Right lobe of liver (tissue), 6 donors: ENCODE data around the gene PDIA5. TPM values are rescaled to one million over a fixed set of nuclear protein-coding genes. Genes with fewer than 3 reads are reported as not detected.
A peak's percentile ranks its signal among the peaks of the same experiment; 100 is the strongest.
"Not testable (repeated sequence)": the region's sequence is repeated elsewhere in the genome, so short reads cannot be mapped to it uniquely, and the experiment has no call there.

Experiments
- ATAC-seq, 4 donors: fragments of 200-7000 bp; cut with Tn5 transposase; one replicate each; pipeline ENCODE4 v1.9.1; 2020; ENCODE audit warnings: mild to moderate bottlenecking in 4 of 4, moderate library complexity in 4 of 4
- DNase-seq, 3 donors: peaks; one replicate each; pipeline ENCODE4 v3.0.0-alpha.2; 2020
- H3K27ac ChIP-seq, 3 donors: fragments of 200-600 bp; one replicate each; pipeline ENCODE4 v1.8.0; 2022
- H3K27me3 ChIP-seq, 2 donors: fragments of 200-600 bp; one replicate each; pipeline ENCODE4 v1.8.0; 2022
- H3K36me3 ChIP-seq, 4 donors: fragments of 200-600 bp; sonication (generic) in 1 of 4; one replicate each; pipeline versions ENCODE4 v1.5.1 to v1.8.0; 2017 to 2022; ENCODE audit warnings: control low read depth in 1 of 4
- H3K4me1 ChIP-seq, 4 donors: fragments of 200-600 bp; sonication (generic) in 1 of 4; one replicate each; pipeline versions ENCODE4 v1.5.1 to v1.8.0; 2017 to 2022; ENCODE audit warnings: control low read depth in 1 of 4
- H3K4me3 ChIP-seq, 3 donors: fragments of 200-600 bp; one replicate each; pipeline ENCODE4 v1.8.0; 2022
- H3K9me3 ChIP-seq, 4 donors: fragments of 200-600 bp; sonication (generic) in 1 of 4; one replicate each; pipeline versions ENCODE4 v1.5.1 to v1.8.0; 2017 to 2022; ENCODE audit warnings: control low read depth in 1 of 4
- CTCF ChIP-seq, 4 donors: fragments of 200-600 bp in 3 of 4; fragments of 450-650 bp in 1 of 4; IDR thresholded peaks; one replicate each; pipeline versions ENCODE4 v1.5.1 to v1.8.0; 2016 to 2022; ENCODE audit warnings: antibody characterized with exemption in 4 of 4, mild to moderate bottlenecking in 2 of 4
- POLR2A ChIP-seq: fragments of 450-650 bp; IDR thresholded peaks from one replicate; pipeline ENCODE4 v1.6.1; 2017; ENCODE audit warnings: antibody characterized with exemption, mild to moderate bottlenecking
- whole genome bisulfite sequencing: methylation state at CpG from one replicate; pipeline ENCODE4 v1.1.6; 2018; ENCODE audit warnings: low coverage, low lambda C conversion rate; ENCODE audit not compliant: insufficient coverage; ENCODE audit errors: missing lambda C conversion rate; 5-methylcytosine and 5-hydroxymethylcytosine counted together
- intact Hi-C, 2 donors: fragments of 100-400 bp; cut with DNase I; formaldehyde crosslinking; loops; one replicate each; pipeline versions ENCODE4 v1.11.2 to v1.14.1; 2022
- total RNA-seq, 6 experiments: library from RNA; depleted of rRNA in 2 of 6; stranded (reverse); fragments of >200 nt in 2 of 6; fragmentation: NEBNext Ultra II Directional in 3 of 6; extraction: Animal tissue kit (Norgen Biotek cat#: 25700) in 3 of 6; gene quantifications; one replicate each; pipeline versions ENCODE4 v1.1.0 to v1.2.4, GENCODE V29; 2016 to 2023
- donor health status: DM: no; HTN: yes; CAD: no.
- donor health status: DM: no; HTN: no; CAD: no.
- donor health status: DM: no; HTN: no; CAD: no.
- donor health status: DM: no; HTN: yes; CAD: no.
- donor health status: DM: no; HTN: yes; CAD: no.

The PDIA5 gene
- total RNA-seq, 6 experiments from 2014 or later: 26.2 to 109 (median 51.9) TPM

- Histone ChIP-seq H3K36me3 (peaks cover 0 to 67% (median 34%) of the 10 kb centered on the region in 4 donors), H3K27ac (no peak overlapping the region), H3K9me3 (no peaks in the 10 kb centered on the region), H3K27me3 (no peaks in the 10 kb centered on the region), H3K4me1 (peaks cover 0 to 30% (median 15%) of the 10 kb centered on the region in 4 donors), H3K4me3 (no peak overlapping the region)
- intact Hi-C loops: no loop called here
- TF ChIP-seq POLR2A (no peak), CTCF (IDR thresholded peaks at IDR 0.05) (no peak)
- no peak for DNase-seq
- 87% methylated on average over 10 of the region's 15 CpGs for WGBS
- no peak for ATAC-seq
These were observed 83.8 kb downstream of the PDIA5 start for GRCh38 chr3:123150449-123151215.

GRCh38 chr3:123151251-123151705 lies 84.5 kb downstream of the PDIA5 start:
- DNase-seq (no peak), ATAC-seq (peak in 1 of 4 donors; percentile 5)
- Histone ChIP-seq H3K27me3 (no peaks in the 10 kb centered on the region), H3K36me3 (peaks cover 0 to 63% (median 30%) of the 10 kb centered on the region in 4 donors), H3K4me3 (no peak overlapping the region), H3K27ac (no peak overlapping the region), H3K9me3 (no peaks in the 10 kb centered on the region), H3K4me1 (peaks cover 0 to 35% (median 19%) of the 10 kb centered on the region in 4 donors)
- TF ChIP-seq POLR2A (no peak), CTCF (IDR thresholded peaks at IDR 0.05) (no peak)
- intact Hi-C loops: no loop called here
- no CpG with 5 or more reads among the region's 7 CpGs for WGBS

GRCh38 chr3:123151853-123152420 lies 85.1 kb downstream of the PDIA5 start:
- peaks cover 0 to 60% (median 27%) of the 10 kb centered on the region in 4 donors for H3K36me3 ChIP-seq
- intact Hi-C loops, H3K27me3 ChIP-seq, H3K9me3 ChIP-seq, H3K4me3 ChIP-seq, H3K27ac ChIP-seq, ATAC-seq, DNase-seq: not testable (repeated sequence)
- peaks cover 0 to 42% (median 23%) of the 10 kb centered on the region in 4 donors for H3K4me1 ChIP-seq
- 36% methylated on average over 2 of the region's 3 CpGs for WGBS

DNA sequence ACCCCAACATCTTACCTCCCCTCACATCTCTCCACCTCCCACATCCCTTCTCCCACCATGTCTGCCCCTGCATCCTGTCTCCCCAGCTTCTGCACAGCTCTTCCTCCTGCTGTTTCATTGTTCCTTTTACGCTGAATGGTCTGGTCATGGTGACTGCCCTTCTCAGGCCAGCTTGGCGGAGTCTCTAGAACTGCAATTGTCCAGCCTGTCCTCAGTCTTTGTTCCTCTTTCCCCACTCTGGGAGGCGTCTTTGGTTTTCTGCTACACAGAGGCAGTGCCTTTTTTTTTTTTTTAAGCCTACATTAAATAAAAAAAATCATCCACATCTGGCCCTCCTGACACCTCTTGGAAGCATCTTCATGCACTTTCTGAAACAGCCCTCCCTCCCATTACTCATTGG lies 85.9 kb downstream of the PDIA5 start:
- Histone ChIP-seq H3K27me3 (no peaks in the 10 kb centered on the region), H3K27ac (no peak overlapping the region), H3K4me3 (no peak overlapping the region), H3K9me3 (no peaks in the 10 kb centered on the region), H3K4me1 (peaks cover 0 to 49% (median 26%) of the 10 kb centered on the region in 4 donors), H3K36me3 (peaks cover 0 to 52% (median 23%) of the 10 kb centered on the region in 4 donors)
- WGBS: 61% methylated on average over 3 of the region's 3 CpGs
- ATAC-seq (no peak), DNase-seq (no peak)
- intact Hi-C loops: no loop called here
- TF ChIP-seq POLR2A (no peak), CTCF (IDR thresholded peaks at IDR 0.05) (no peak)
